ENCODE data around the gene DMRTB1.
"Not testable (repeated sequence)": the region's sequence is repeated elsewhere in the genome, so short reads cannot be mapped to it uniquely, and the experiment has no call there.

The DMRTB1 gene

DNA sequence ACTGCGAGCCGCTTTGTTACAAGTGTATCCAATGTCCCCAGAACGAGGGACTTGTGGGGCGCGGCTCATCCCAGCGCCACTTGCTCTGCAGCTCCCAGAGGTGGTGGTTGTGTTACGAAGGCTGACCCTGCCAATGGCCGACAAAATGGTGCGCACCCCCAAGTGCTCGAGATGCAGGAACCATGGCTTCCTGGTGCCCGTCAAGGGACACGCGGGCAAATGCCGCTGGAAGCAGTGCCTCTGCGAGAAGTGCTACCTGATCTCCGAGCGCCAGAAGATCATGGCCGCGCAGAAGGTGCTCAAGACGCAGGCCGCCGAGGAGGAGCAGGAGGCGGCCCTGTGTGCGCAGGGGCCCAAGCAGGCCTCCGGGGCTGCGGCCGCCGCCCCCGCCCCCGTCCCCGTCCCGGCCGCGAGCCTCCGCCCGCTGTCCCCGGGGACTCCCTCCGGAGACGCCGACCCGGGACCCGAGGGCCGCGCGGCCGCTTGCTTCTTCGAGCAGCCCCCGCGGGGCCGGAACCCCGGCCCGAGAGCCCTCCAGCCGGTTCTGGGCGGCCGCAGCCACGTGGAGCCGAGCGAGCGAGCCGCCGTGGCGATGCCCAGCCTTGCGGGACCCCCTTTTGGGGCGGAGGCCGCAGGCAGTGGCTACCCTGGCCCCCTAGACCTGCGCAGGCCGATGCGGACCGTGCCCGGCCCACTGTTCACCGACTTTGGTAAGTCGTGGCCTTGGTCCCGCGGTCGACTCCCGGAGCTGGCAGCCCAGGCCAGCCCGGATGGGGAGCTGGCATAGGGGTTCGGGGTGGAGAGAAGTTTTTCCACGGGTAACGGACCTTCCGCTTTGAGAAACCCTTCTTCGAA, at the start of gene DMRTB1:
Gene DMRTB1, plus strand, starts transcription at position 79 of the 855 bp plus-strand sequence. Its CDS starts 55 bp downstream, at position 134.
- no peak for DNase-seq (ENCODE audit: low read depth)

DNA sequence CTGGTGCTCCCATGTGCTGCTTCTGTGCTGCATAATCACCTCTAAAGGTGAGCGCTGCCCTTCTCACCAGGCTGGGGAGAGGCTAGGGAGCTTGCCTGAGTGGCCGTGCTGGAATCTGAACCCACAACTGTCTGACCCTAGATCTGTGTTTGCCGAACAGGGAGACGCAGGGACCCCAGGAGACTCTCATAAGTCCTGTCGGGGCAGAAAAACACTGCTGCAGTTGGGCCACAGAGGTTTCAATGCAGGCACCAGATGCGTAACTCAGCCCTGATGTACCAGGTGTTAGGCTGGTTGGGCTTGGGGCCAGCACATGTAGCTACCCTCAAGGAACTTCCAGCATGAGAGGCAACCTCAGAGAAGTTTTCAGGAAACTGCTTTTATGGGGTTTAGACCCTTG, 49.5 kb upstream of the DMRTB1 start:
- no peak for DNase-seq (ENCODE audit: low read depth)

GRCh38 chr1:53410100-53410541, 49.1 kb upstream of the DMRTB1 start:
- no peak for DNase-seq (ENCODE audit: low read depth)

- DNase-seq (ENCODE audit: low read depth), result no peak
These were observed 48.5 kb upstream of the DMRTB1 start for GRCh38 chr1:53410701-53411100.

DNA sequence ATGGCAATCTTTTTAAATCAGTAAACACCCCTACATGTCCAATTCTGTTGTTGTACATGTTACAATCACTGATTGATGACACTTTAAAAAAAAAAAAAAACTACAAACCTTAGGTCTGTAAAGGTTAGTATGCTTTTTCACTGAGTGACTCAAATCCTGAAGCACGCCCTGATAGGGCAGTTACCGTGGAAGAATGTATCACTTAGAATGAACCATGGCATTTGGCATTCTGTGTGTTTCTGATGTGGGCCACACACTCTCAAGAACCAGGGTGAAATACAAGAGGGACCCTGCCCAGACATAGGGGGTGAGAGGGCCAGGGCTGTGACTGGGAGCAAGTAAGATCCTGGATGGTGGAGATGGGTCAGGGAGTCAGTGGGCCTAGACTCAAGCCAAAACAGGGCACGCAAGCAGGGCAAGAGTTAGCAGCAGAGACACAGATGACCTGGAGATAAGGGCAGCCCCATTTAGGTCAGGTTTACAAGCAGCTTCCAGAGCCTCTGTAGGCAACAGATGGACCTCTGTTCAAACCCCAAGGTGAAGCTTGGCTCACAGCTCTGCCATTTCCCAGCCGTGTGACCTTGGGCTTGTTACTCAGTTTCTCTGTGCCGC, 47.6 kb upstream of the DMRTB1 start:
- DNase-seq (ENCODE audit: low read depth), result no peak

- no peak for DNase-seq (ENCODE audit: low read depth)
These were observed 46.7 kb upstream of the DMRTB1 start for GRCh38 chr1:53412285-53413174.

GRCh38 chr1:53413175-53414001, 45.8 kb upstream of the DMRTB1 start:
- no peak for DNase-seq (ENCODE audit: low read depth)

DNA sequence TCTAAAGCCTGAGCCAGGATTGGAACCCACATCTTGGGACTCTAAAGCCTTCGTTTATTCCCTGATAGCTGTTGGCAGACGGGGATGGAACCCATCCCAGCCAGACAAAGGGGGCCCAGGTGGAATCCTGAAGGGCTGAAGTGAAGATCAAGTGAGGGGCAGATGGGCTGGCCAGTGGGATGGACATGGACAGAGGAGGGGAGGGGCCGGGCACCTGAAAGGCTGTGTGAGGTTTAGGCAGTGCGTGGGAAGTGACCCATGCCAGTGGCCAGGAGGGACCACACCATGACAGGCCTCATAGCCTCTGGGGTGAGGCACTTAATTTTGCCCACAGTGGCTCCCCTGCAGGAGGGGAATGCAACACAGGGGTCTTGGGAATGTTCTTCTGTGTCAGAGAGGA, 44.6 kb upstream of the DMRTB1 start:
- no peak for DNase-seq (ENCODE audit: low read depth)

DNA sequence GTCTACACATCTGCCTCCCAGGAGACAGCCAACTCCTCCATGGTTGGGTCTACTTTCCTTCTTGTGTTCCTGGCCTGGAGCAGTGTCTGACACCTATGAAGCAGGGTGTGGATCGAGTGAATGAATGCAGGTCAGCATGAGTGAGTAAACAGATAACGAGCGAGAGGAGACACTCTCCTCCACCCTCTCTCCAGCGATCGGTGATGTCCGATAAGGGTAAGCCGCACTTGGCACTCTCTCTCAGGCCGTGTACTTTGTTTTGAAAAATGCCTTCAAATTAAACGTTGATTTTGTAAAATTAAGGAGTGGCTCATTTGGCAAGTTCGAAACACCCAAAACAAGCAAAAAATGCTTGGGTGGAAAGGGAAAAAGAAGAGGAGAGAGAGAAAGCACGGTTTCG, 43.8 kb upstream of the DMRTB1 start:
- no peak for DNase-seq (ENCODE audit: low read depth)

DNA sequence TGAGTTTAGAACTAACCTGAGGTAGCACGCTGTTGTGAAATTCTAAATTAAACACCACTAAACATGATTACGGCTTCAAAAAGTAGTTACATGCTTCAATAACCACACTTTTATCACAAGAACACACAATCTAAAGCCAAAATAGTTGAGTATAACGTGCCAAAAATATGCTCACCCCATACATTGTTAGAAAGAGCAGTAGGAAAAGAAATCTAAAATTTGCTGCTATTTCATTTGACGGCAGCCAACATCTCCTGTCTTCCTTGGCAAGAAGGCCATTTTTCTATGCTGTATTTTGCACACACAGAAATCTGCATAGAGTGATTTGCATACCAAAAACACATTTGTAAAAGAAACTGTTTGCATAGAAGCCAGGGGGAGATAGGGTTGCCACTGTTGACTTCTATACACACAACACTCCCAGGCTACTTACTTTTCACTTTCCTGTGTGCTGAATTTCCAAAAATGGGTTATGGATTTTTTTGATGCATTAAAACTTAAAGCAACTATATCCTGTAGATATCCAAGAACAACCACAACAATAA, 42.9 kb upstream of the DMRTB1 start:
- no peak for DNase-seq (ENCODE audit: low read depth)

DNA sequence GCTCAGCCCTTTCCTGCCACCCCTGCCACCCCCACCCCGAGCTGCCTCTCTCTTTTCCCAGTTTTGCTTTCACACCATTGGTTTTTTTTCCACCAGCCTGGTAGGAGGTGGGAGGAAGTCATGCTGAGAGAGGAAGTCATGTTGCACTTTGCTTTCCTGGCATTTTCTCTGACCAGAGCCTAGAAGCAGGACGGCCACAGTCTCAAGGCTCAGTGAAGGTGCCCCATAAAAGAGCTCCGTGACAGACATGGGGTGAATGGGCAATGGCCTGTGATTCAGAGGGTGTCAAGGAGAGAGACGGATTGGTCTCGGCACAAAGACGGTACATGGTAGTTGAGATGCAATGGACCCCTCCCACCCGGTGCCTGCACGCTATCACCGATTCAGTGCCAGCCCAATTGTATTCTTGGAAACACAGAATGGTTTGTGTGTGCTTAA, 42.1 kb upstream of the DMRTB1 start:
- no peak for DNase-seq (ENCODE audit: low read depth)

- DNase-seq (ENCODE audit: low read depth), result no peak
These were observed 40.2 kb upstream of the DMRTB1 start for GRCh38 chr1:53419034-53419433.

DNA sequence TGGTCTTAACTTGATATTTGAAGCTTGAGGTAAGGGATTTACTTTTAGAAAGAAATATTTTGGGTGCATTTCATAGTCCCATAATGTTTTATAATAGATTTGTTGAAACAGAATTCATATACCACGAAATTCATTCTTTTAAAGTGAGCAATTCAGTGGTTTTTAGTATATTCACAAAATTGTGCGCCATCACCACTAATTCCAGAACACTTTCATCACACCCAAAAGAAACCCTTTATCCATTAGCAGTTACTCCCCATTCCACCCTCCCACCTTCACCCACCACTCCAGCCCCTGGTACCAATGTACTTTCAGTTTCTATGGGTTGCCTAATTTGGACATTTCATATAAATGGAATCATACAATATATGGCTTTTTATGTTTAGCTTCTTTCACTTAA, 38.9 kb upstream of the DMRTB1 start:
- no peak for DNase-seq (ENCODE audit: low read depth)

- DNase-seq (ENCODE audit: low read depth), result no peak
These were observed 38.0 kb upstream of the DMRTB1 start for GRCh38 chr1:53421208-53421607.

DNA sequence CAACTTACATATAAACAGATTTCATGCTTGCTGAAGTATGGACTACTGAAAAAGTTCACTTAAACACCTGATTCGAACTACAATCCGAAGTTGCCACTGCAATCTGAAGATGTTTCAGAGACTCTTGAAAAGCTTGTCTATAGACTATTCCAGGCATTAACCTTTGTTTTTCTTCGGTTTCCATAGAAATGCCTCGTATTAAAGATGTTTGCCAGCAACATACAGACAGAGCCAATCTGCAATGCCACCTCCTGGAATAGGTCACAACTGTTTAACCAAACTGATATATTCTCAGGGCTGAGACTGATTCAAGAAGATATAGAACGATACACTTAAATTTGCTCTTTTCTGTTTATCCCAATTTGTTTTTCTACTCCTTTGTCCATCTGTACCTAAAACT, 28.9 kb upstream of the DMRTB1 start:
- DNase-seq (ENCODE audit: low read depth), result no peak

GRCh38 chr1:53430779-53431178, 28.4 kb upstream of the DMRTB1 start:
- DNase-seq (ENCODE audit: low read depth), result no peak

DNA sequence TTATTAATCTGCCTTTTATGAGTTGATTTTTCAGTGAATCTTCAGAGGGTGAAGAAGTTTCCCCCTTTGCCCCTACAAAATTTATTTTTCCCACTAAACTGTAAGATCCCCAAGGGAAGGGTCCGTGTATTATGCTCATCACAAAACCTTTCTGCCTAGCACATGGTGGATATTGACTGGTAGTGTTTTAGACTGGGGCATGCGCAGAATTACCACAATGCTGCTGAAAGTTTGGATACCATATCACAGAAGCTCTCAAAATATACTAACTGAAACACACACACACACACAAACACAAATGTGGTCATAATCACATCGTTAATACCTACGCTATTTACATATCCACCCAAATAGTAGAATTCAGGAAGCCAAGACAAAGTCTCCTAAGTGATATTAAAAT, 28.0 kb upstream of the DMRTB1 start:
- no peak for DNase-seq (ENCODE audit: low read depth)

GRCh38 chr1:53431805-53432565, 27.2 kb upstream of the DMRTB1 start:
- DNase-seq (ENCODE audit: low read depth), result no peak

GRCh38 chr1:53432611-53433010, 26.6 kb upstream of the DMRTB1 start:
- no peak for DNase-seq (ENCODE audit: low read depth)

DNA sequence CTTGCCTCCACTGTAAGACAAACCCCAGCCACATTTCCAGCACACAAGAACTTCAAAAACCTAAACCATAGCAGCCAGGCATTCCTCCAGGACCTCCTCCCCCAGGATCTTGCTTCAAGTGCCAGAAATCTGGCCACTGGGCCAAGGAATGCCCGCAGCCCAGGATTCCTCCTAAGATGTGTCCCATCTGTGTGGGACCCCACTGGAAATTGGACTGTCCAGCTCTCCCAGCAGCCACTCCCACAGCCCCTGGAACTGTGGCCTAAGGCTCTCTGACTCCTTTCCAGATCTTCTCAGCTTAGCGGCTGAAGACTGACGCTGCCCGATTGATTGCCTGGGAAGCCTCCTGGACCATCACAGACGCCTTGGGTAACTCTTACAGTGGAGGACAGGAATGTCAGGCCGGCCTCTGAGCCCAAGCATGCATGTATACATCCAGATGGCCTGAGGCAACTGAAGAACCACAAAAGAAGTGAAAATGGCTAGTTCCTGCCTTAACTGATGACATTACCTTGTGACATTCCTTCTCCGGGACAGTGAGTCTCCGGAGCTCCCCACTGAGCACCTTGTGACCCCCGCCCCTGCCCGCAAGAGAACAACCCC, 24.7 kb upstream of the DMRTB1 start:
- DNase-seq (ENCODE audit: low read depth), result not testable (repeated sequence)

All from GM04503 (cell line).